Camera-type eye (tissue), 1 donor: ENCODE measurements around the gene CDK18. TPM values are rescaled to one million over a fixed set of nuclear protein-coding genes. Genes with fewer than 3 reads are reported as not detected.

Source experiments
- total RNA-seq: library from RNA; depleted of rRNA; stranded (reverse); fragments of >200 nt; gene quantifications from one replicate; pipeline ENCODE4 v1.2.3, GENCODE V29; 2014

CDK18 gene
- 7.0 TPM for total RNA-seq

DNA sequence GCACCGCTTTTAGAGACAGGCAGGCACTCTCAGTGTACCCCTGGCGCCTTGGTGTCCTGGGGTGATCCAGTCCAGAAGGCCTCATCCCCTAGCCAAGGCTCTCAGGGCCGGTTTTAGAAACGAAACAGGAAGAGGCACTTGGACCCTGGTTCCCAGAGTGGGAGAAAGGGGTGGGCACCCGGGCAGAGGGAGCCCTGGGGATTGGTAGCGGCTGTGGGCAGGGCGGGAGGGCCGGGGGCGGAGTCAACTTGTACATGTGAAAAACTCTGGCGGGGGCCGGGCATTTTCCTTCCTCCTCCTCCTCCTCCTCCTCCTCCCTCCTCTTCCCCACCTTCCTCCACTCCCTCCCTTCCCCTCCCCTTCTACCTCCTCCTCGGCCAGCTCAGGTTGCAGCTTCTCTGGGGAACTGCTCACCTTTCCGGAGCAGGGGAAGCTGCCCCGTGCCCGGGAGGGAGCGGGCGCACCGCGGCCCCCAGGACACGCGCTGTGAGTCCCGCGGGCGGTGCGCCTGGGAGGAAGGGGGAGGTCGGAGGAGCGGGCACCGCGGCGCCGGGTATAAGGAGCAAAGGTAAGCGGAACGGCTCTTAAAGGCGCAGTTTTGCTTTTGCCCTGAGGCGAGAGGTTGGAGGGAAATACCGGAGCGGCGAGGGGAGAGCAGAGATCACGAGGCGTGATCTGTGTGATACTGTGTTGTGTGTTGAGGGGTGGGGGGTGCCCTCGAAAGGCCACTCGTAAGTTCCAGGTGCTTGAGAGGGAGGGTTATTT, at the start of gene CDK18:
Gene CDK18, plus strand, starts transcription at position 359 of the 765 bp plus-strand sequence. CDS start 18,499 bp downstream, outside the sequence.

GRCh38 chr1:205455581-205456382, 48.7 kb upstream of the CDK18 start, which contains the start of gene BLACAT1:
BLACAT1 (minus strand) TSS chr1:205456045.

Other genes with a start within 250 kb of the CDK18 start
- gene NUAK2, start 182.9 kb upstream of the CDK18 start, total RNA-seq: 7.4 TPM
- gene KLHDC8A, start 147.7 kb upstream of the CDK18 start, total RNA-seq: 20.7 TPM
- 64.0 TPM for gene LEMD1, start 82.6 kb upstream of the CDK18 start, total RNA-seq
- gene BLACAT1, start 48.6 kb upstream of the CDK18 start, total RNA-seq: 8.4 TPM
- 25.3 TPM for gene ELK4, start 127.3 kb downstream of the CDK18 start, total RNA-seq
- gene SLC45A3, start 175.8 kb downstream of the CDK18 start, total RNA-seq: 3.1 TPM
- gene NUCKS1, start 245.5 kb downstream of the CDK18 start, total RNA-seq: 195 TPM